OCI-LY7 (cell line): ENCODE measurements around the gene TBX20. TPM values are rescaled to one million over a fixed set of nuclear protein-coding genes. Genes with fewer than 3 reads are reported as not detected.

Experiments
- BruUV-seq: library from RNA; stranded (reverse); fragments of 400-500 nt; replicated peaks from 2 replicates; lab custom pipeline; 2021; lab: Mats Ljungman, UMichigan
- CTCF ChIA-PET: fragments of 300-600 bp; sonication (Branson Sonifier 250); formaldehyde crosslinking; loops from one replicate; lab custom pipeline; 2022; ENCODE audit warnings: antibody characterized with exemption; ENCODE audit not compliant: unreplicated experiment; lab: Charles Lee
- POLR2A ChIA-PET: fragments of 300-600 bp; sonication (Branson Sonifier 250); formaldehyde crosslinking; loops from one replicate; lab custom pipeline; 2022; ENCODE audit warnings: antibody characterized with exemption; lab: Charles Lee
- DNase-seq: peaks from one replicate; pipeline ENCODE4 v3.0.0-alpha.2; 2015; ENCODE audit warnings: low spot score
- H2AFZ ChIP-seq: fragments of 200-600 bp; sonication (generic), shearing (Covaris generic); 2 replicates; pipeline ENCODE4 v1.6.1; 2014; ENCODE audit warnings: mild to moderate bottlenecking, antibody characterized with exemption, low read length, moderate library complexity
- H3K27ac ChIP-seq: fragments of 200-600 bp; sonication (generic); 2 replicates; pipeline ENCODE4 v1.5.1; 2014; ENCODE audit warnings: mixed run types, low read depth, mild to moderate bottlenecking, moderate library complexity, low read length, inconsistent platforms; ENCODE audit not compliant: poor library complexity, severe bottlenecking
- H3K36me3 ChIP-seq: fragments of 200-600 bp; sonication (generic); 2 replicates; pipeline ENCODE4 v1.6.1; 2014; ENCODE audit warnings: mild to moderate bottlenecking, antibody characterized with exemption, low read length, moderate library complexity, mixed read lengths; ENCODE audit not compliant: insufficient read depth
- H3K4me1 ChIP-seq: fragments of 200-600 bp; sonication (generic); 2 replicates; pipeline ENCODE4 v1.5.1; 2014; ENCODE audit warnings: mild to moderate bottlenecking, low read length; ENCODE audit not compliant: insufficient read depth, poor library complexity, severe bottlenecking
- H3K4me2 ChIP-seq: fragments of 200-600 bp; sonication (generic); 2 replicates; pipeline ENCODE4 v1.6.1; 2014; ENCODE audit warnings: mild to moderate bottlenecking, low read length
- H3K4me3 ChIP-seq: fragments of 200-600 bp; sonication (generic); 2 replicates; pipeline ENCODE4 v1.5.1; 2014; ENCODE audit warnings: mild to moderate bottlenecking, low read depth, low read length; ENCODE audit not compliant: poor library complexity, severe bottlenecking
- H3K79me2 ChIP-seq: fragments of 200-600 bp; sonication (generic); 2 replicates; pipeline ENCODE4 v1.6.1; 2016; ENCODE audit warnings: low read depth, mild to moderate bottlenecking, low read length, moderate library complexity, mixed read lengths; ENCODE audit not compliant: insufficient read depth
- H3K9me2 ChIP-seq: fragments of 200-600 bp; sonication (generic); 2 replicates; pipeline ENCODE4 v1.6.1; 2016; ENCODE audit warnings: mild to moderate bottlenecking, low read length, mixed read lengths; ENCODE audit not compliant: insufficient read depth
- H3K9me3 ChIP-seq: fragments of 200-600 bp; sonication (generic); 2 replicates; pipeline ENCODE4 v1.6.1; 2014; ENCODE audit warnings: mild to moderate bottlenecking, mixed run types, low read length, mixed read lengths
- H4K20me1 ChIP-seq: fragments of 200-600 bp; sonication (generic); 2 replicates; pipeline ENCODE4 v1.6.1; 2014; ENCODE audit warnings: mild to moderate bottlenecking, antibody characterized with exemption, low read length, moderate library complexity, mixed read lengths; ENCODE audit not compliant: insufficient read depth
- CTCF ChIP-seq: fragments of 200-600 bp; sonication (generic); conservative IDR thresholded peaks from 2 replicates; pipeline ENCODE4 v1.5.1; 2014; ENCODE audit warnings: mild to moderate bottlenecking, antibody characterized with exemption, low read length, moderate library complexity, mixed read lengths
- EZH2phosphoT487 ChIP-seq: fragments of 200-600 bp; sonication (generic); IDR thresholded peaks from 2 replicates; pipeline ENCODE4 v1.6.1; 2018; ENCODE audit warnings: low read depth, borderline replicate concordance, mild to moderate bottlenecking, mixed run types, antibody characterized with exemption, low read length, moderate library complexity, mixed read lengths
- intact Hi-C: fragments of 100-400 bp; cut with micrococcal nuclease; formaldehyde crosslinking; loops from one replicate; pipeline ENCODE4 v1.10.0; 2022; ENCODE audit not compliant: unreplicated experiment
- total RNA-seq, 2 experiments: library from RNA; depleted of rRNA in 1 of 2; stranded (reverse); fragments of >200 nt in 1 of 2; shearing (Covaris generic) in 1 of 2; gene quantifications; 2 replicates each; pipeline ENCODE4 v1.2.3, GENCODE V29; 2014 to 2022

TBX20 gene
- total RNA-seq, 2 experiments from 2014 or later = 2.6 to 6.0 TPM

GRCh38 chr7:35257251-35258124 is 3.6 kb upstream of the TBX20 start:
- no peak overlapping the region for H3K4me2 ChIP-seq
- no peak for TF ChIP-seq CTCF
- no peak for TF ChIP-seq EZH2phosphoT487
- DNase-seq = no peak
- POLR2A ChIA-PET = no interaction called here
- CTCF ChIA-PET = no interaction called here
- no peak overlapping the region for H2AFZ ChIP-seq
- no peaks in the 10 kb centered on the region for H4K20me1 ChIP-seq
- no peaks in the 10 kb centered on the region for H3K9me2 ChIP-seq
- H3K36me3 ChIP-seq = no peaks in the 10 kb centered on the region
- no peak overlapping the region for H3K4me3 ChIP-seq
- H3K27ac ChIP-seq = no peak overlapping the region
- H3K79me2 ChIP-seq = peaks cover 4% of the 10 kb centered on the region; the same call in 1 of the 2 replicates
- H3K4me1 ChIP-seq = no peaks in the 10 kb centered on the region
- intact Hi-C loops = no loop called here
- H3K9me3 ChIP-seq = no peaks in the 10 kb centered on the region
- BruUV-seq = no TSS peak

- ChIA-PET CTCF (no interaction called here), POLR2A (interaction anchor here (1.4 kb wide), 1 partner anchor 11 kb away, joined by 9 read pairs; no protein-coding TSS in a partner anchor)
- Histone ChIP-seq H3K79me2 (peaks cover 9% of the 10 kb centered on the region; the same call in 1 of the 2 replicates), H4K20me1 (no peaks in the 10 kb centered on the region), H3K36me3 (no peaks in the 10 kb centered on the region), H2AFZ (no peak overlapping the region), H3K4me3 (no peak overlapping the region), H3K9me3 (no peaks in the 10 kb centered on the region), H3K4me2 (no peak overlapping the region), H3K9me2 (no peaks in the 10 kb centered on the region), H3K4me1 (peaks cover 2% of the 10 kb centered on the region), H3K27ac (no peak overlapping the region)
- intact Hi-C loops = no loop called here
- no peak for TF ChIP-seq CTCF
- TF ChIP-seq EZH2phosphoT487 = peak; percentile 45; the same call in 1 of the 2 replicates
- BruUV-seq = no TSS peak
- DNase-seq = peak; percentile 13
Measured at GRCh38 chr7:35256256-35257175, 2.6 kb upstream of the TBX20 start.
